ENCODE measurements around the gene SBF2. TPM values are rescaled to one million over a fixed set of nuclear protein-coding genes. Genes with fewer than 3 reads are reported as not detected.
A peak's percentile ranks its signal among the peaks of the same experiment; 100 is the strongest.
"Not testable (repeated sequence)": the region's sequence is repeated elsewhere in the genome, so short reads cannot be mapped to it uniquely, and the experiment has no call there.

Gene SBF2
- total RNA-seq, 4 donors from 2014 or later: 20.6 to 48.6 (median 26.0) TPM

GRCh38 chr11:9941991-9942390 lies 352.0 kb downstream of the SBF2 start:
- intact Hi-C loops (cut with DNase I): no loop called here
- Histone ChIP-seq H3K36me3 (peaks cover 0 to 10% (median 0%) of the 10 kb centered on the region in 3 donors), H3K27ac (peak overlapping the region in 2 of 4 donors; percentile 54 to 56), H3K4me1 (peaks cover 0 to 6% (median 0%) of the 10 kb centered on the region in 3 donors), H3K27me3 (no peaks in the 10 kb centered on the region), H3K4me3 (no peak overlapping the region), H3K9me3 (no peaks in the 10 kb centered on the region)
- WGBS, 2 donors: 86 to 96% methylated on average over 5 of the region's 5 CpGs
- DNase-seq: no peak
- TF ChIP-seq POLR2A (IDR thresholded peaks at IDR 0.05): no peak
- TF ChIP-seq, protein P1, sequence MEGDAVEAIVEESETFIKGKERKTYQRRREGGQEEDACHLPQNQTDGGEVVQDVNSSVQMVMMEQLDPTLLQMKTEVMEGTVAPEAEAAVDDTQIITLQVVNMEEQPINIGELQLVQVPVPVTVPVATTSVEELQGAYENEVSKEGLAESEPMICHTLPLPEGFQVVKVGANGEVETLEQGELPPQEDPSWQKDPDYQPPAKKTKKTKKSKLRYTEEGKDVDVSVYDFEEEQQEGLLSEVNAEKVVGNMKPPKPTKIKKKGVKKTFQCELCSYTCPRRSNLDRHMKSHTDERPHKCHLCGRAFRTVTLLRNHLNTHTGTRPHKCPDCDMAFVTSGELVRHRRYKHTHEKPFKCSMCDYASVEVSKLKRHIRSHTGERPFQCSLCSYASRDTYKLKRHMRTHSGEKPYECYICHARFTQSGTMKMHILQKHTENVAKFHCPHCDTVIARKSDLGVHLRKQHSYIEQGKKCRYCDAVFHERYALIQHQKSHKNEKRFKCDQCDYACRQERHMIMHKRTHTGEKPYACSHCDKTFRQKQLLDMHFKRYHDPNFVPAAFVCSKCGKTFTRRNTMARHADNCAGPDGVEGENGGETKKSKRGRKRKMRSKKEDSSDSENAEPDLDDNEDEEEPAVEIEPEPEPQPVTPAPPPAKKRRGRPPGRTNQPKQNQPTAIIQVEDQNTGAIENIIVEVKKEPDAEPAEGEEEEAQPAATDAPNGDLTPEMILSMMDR (IDR thresholded peaks at IDR 0.05): no peak

DNA sequence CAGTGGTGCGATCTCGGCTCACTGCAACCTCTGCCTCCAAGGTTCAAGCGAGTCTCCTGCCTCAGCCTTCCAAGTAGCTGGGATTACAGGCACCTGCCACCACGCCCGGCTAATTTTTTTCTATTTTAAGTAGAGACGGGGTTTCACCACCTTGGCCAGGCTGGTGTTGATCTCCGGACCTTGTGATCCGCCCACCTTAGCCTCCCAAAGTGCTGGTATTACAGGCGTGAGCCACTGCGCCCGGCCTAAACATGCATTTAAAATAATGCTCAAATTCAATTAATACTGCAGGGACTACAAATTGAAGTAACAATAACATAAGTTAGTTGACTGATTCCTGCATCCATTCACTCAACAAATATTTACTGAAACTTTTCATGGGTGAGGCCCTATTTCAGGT lies 354.9 kb downstream of the SBF2 start:
- H3K36me3 ChIP-seq; H3K27me3 ChIP-seq; H3K27ac ChIP-seq; H3K4me1 ChIP-seq; DNase-seq; H3K9me3 ChIP-seq; H3K4me3 ChIP-seq; intact Hi-C loops (cut with DNase I): not testable (repeated sequence)
- WGBS, 2 donors: 90 to 93% methylated on average over 10 of the region's 11 CpGs

GRCh38 chr11:9936754-9937153 lies 357.3 kb downstream of the SBF2 start:
- DNase-seq: no peak
- no peaks in the 10 kb centered on the region for H3K36me3 ChIP-seq
- no peak for TF ChIP-seq POLR2A (IDR thresholded peaks at IDR 0.05)
- TF ChIP-seq, protein P1 (IDR thresholded peaks at IDR 0.05): no peak
- no peak overlapping the region for H3K4me3 ChIP-seq
- H3K9me3 ChIP-seq: no peaks in the 10 kb centered on the region
- no peak overlapping the region for H3K27ac ChIP-seq
- H3K27me3 ChIP-seq: no peaks in the 10 kb centered on the region
- intact Hi-C loops (cut with DNase I): no loop called here
- H3K4me1 ChIP-seq: no peaks in the 10 kb centered on the region

- H3K27ac ChIP-seq; H3K9me3 ChIP-seq; H3K27me3 ChIP-seq; H3K4me1 ChIP-seq; intact Hi-C loops (cut with DNase I); H3K4me3 ChIP-seq; DNase-seq: not testable (repeated sequence)
- peaks cover 0 to 12% (median 0%) of the 10 kb centered on the region in 3 donors for H3K36me3 ChIP-seq
- 89 to 95% methylated on average over 2 of the region's 2 CpGs for WGBS, 2 donors
Observed at GRCh38 chr11:9932843-9933242, 361.2 kb downstream of the SBF2 start.

DNA sequence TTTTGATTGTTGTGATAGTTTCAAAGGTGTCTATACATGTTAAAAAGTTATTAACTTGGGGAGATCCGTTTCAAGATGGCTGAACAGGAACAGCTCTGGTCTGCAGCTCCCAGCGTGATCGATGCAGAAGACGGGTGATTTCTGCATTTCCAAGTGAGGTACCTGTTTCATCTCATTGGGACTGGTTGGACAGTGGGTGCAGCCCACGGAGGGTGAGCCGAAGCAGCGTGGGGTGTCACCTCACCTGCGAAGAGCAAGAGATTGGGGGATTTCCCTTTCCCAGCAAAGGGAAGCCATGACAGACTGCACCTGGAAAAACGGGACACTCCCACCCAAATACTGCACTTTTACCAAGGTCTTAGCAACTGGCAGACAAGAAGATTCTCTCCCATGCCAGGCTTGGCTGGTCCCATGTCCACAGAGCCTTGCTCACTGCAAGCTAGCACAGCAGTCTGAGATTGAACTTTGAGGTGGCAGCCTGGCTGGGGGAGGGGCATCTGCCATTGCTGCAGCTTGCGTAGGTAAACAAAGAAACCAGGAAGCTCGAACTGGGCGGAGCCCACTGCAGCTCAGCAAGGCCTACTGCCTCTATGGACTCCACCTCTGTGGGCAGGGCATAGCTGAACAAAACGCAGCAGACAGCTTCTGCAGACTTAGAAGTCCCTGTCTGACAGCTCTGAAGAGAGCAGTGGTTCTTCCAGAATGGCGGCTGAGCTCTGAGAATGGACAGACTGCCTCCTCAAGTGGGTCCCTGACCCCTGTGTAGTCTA lies 363.3 kb downstream of the SBF2 start:
- DNase-seq; intact Hi-C loops (cut with DNase I); H3K9me3 ChIP-seq; H3K27ac ChIP-seq; H3K4me3 ChIP-seq; H3K4me1 ChIP-seq; H3K27me3 ChIP-seq: not testable (repeated sequence)
- H3K36me3 ChIP-seq: peaks cover 0 to 12% (median 0%) of the 10 kb centered on the region in 3 donors
- 76 to 89% methylated on average over 6 to 9 of the region's 14 CpGs for WGBS, 2 donors

- peaks cover 0 to 12% (median 0%) of the 10 kb centered on the region in 3 donors for H3K36me3 ChIP-seq
- H3K4me3 ChIP-seq: no peak overlapping the region
- DNase-seq: no peak
- H3K27me3 ChIP-seq: no peaks in the 10 kb centered on the region
- intact Hi-C loops (cut with DNase I): no loop called here
- H3K9me3 ChIP-seq: no peaks in the 10 kb centered on the region
- TF ChIP-seq, protein P1 (IDR thresholded peaks at IDR 0.05): no peak
- TF ChIP-seq POLR2A (IDR thresholded peaks at IDR 0.05): no peak
- WGBS, 2 donors: 88 to 100% methylated on average over 1 of the region's 1 CpG
- H3K4me1 ChIP-seq: peaks cover 0 to 5% (median 0%) of the 10 kb centered on the region in 3 donors
- no peak overlapping the region for H3K27ac ChIP-seq
Observed at GRCh38 chr11:9927670-9928069, 366.3 kb downstream of the SBF2 start.

Data from esophagus squamous epithelium (tissue), 5 donors.